ENCODE data around the gene CACNA2D3.

CACNA2D3 gene

DNA sequence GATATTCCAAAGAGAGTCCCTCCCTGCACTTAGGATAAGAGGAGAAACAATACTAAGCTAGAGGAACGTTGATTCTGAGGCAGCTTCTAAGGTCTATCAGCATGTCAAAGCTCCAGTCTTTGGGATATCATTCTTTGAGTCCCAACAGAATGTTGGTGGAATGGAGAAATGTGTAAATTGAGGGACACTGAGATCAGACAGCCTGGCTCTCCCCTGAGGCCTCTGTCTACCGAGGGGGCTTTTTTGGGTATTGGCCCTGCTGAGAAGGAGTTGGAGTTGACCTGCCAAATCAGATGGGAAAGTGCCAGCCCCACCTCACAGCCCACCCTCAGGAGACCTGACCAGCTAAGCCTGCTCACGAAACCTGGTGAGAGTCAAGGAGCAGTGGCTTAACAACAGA lies 833.1 kb downstream of the CACNA2D3 start:
- TF ChIP-seq GATA3 (IDR thresholded peaks at IDR 0.05; ENCODE audit: low read depth, low read length) (no peak), GATA2 (IDR thresholded peaks at IDR 0.05; ENCODE audit: low read depth, low read length) (no peak)

DNA sequence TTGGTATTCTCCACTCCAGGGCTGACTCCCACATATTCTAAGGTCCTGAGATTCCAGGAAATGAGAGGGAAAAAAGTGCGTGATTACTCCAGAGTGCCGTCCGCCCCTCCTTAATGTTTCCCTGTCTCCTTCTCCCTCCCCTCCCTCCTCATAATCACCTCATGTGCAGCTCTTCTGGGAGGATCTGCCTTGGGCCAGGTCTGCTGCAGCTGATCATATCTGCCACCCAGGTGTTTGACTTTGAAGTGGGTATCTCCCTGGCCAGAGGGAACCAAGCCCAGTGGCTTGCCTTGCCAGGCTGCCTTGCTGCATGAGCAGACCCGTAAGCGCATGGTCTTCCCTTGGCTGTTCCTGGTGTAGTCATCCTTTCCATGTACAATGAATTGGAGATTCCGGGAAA lies 833.6 kb downstream of the CACNA2D3 start:
- no peak for TF ChIP-seq GATA2 (IDR thresholded peaks at IDR 0.05; ENCODE audit: low read depth, low read length)
- no peak for TF ChIP-seq GATA3 (IDR thresholded peaks at IDR 0.05; ENCODE audit: low read depth, low read length)

DNA sequence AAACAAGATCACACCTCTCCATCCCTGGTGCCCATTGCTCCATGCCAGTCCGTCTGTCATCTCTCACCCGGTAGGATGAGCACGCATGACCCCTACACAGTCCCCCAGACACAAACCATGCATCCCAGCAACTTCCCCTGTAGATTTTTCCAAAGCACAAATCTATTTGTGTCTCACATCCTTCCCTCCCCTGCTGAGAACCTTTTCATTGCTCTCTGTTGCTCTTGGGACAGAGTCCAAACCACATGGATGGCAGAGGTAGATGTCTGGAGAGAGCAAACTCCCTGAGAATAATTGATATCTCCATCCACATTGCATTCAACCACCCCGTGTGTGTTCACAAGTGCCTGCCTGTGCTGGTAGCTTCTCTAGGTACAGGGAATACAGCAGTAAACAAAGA lies 835.4 kb downstream of the CACNA2D3 start:
- TF ChIP-seq GATA2 (IDR thresholded peaks at IDR 0.05; ENCODE audit: low read depth, low read length) (no peak), GATA3 (IDR thresholded peaks at IDR 0.05; ENCODE audit: low read depth, low read length) (no peak)

DNA sequence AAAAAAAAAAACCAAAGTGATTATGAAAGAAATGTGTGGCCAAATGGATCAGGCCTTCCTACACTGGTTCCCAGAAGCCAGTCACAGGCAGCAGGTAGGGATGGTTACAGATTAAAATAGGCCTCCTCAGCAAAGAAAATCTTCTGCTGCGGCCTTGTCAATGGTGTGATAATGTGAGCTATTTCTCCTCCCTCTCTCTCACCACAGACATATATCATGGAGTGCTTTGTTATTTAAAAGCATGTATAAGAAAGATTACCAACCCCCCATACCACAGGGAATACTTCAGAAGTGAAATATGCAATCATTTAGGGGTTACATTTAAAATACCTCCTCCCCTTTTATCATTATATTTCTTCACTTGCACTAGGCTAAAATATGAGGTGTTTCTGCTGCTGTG lies 837.7 kb downstream of the CACNA2D3 start:
- TF ChIP-seq GATA3 (IDR thresholded peaks at IDR 0.05; ENCODE audit: low read depth, low read length), result no peak
- TF ChIP-seq GATA2 (IDR thresholded peaks at IDR 0.05; ENCODE audit: low read depth, low read length), result no peak

DNA sequence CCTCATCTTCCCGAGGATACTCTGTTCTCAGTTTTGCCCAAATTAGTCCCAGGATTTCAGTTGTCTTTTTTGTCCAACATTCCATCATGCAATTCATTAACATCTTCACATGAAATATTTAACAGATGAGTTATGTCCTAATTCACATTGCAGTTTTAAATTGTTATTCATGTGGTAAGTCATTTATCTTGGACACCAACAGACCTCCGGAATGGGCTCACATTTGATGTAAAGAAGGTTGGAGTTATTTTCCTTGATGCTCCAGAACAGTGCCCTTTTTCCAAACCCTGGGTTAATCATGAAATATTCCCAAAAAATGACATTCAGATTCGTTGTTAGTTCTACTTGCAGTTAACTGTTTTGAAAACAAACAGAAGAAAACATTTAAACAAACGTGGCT lies 838.3 kb downstream of the CACNA2D3 start:
- TF ChIP-seq GATA2 (IDR thresholded peaks at IDR 0.05; ENCODE audit: low read depth, low read length), result no peak
- TF ChIP-seq GATA3 (IDR thresholded peaks at IDR 0.05; ENCODE audit: low read depth, low read length), result no peak

DNA sequence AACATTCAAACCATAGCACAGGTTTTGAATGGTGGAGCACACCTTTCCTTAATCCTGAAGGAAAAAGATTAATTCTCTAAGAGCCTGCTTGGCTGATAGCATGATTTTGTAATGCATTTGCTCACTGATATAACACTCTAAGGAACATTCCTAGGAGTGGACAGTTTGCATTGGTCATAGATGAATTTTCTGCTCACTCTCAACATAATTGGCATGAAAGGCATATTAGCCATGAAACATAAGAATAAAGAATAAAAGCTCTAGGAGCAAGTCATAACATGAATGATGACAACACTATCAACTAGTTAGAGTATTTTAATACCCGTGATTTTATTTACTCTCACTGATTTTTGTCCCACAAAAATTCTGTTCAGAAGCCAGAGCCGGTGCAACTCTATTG lies 839.8 kb downstream of the CACNA2D3 start:
- TF ChIP-seq GATA2 (IDR thresholded peaks at IDR 0.05; ENCODE audit: low read depth, low read length), result no peak
- no peak for TF ChIP-seq GATA3 (IDR thresholded peaks at IDR 0.05; ENCODE audit: low read depth, low read length)

DNA sequence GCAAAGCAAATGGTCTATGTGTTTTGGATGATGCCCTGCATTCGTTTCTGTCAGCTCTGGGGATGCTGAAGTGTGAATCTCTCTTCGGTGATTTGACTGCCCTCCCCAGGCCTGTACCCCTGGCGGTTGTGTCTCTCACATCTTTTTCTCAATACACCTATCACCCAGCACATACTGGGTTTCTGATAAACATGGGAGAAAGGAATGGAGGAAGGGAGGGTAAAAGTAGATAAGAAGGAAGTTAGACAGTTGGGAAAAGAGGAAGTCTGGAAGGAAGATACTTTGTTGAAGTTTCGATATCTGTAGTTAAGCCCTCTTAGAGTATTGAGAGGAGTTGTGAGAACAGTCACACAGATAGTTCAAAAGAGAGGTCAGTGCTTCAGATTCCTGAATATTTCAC lies 841.3 kb downstream of the CACNA2D3 start:
- no peak for TF ChIP-seq GATA3 (IDR thresholded peaks at IDR 0.05; ENCODE audit: low read depth, low read length)
- TF ChIP-seq GATA2 (IDR thresholded peaks at IDR 0.05; ENCODE audit: low read depth, low read length), result no peak

DNA sequence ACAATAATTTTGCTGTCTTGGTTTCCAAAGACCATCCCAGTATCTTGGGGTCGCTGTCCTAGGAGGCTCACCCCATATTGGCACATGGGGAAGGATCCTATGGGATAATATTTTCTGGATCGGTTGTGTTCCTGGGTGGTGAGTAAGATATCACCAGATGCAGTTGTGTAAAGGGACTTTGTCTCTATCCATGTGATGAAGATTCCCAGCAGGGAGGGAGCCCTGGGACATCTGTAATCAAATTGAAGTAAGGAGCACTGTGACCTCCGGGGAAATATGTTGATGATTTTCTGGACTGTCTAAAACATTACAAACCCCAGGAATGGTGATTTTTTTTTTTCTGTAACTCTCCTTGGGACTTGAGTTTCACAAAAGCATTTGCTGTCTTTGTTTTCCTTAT lies 841.7 kb downstream of the CACNA2D3 start:
- TF ChIP-seq GATA3 (IDR thresholded peaks at IDR 0.05; ENCODE audit: low read depth, low read length), result no peak
- TF ChIP-seq GATA2 (IDR thresholded peaks at IDR 0.05; ENCODE audit: low read depth, low read length), result no peak

DNA sequence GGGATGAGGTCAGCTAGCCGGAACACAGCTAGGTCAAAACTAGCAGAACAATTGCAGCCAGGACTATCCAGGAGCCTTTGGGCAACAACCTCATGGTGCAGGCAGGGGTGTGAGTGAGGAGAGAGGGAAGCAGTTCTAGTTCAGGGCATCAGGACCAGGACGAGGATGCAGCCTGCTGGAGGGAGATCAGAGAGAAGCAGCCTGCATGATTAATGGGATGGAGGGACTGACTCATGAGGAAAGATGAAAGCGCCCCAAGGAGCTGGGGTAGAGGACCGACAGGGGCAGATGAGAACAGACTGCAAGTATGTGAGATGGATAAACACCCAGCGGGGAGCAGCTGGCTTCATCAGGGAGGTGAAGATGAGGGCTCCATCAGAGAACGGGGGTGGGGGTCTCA lies 843.4 kb downstream of the CACNA2D3 start:
- TF ChIP-seq GATA3 (IDR thresholded peaks at IDR 0.05; ENCODE audit: low read depth, low read length) (no peak), GATA2 (IDR thresholded peaks at IDR 0.05; ENCODE audit: low read depth, low read length) (no peak)

DNA sequence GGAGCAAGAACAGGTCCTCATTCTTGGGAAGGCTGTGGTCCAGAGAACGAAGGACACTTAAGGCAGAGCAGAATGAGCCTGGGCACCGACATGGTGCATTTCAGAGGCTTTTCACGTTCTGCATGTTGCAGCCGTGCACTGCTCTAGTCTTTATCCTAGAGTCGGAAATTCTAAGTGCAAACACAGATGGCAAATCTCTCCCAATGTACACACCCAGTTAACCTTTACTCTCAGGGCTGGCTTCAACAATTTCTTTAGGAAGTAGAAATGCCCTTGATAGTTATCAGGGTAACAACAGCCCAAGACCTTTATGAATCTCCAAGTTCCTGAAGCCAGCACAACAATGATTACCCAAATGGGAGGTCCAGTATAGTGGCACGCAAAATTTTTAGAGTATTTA lies 844.6 kb downstream of the CACNA2D3 start:
- TF ChIP-seq GATA3 (IDR thresholded peaks at IDR 0.05; ENCODE audit: low read depth, low read length) (no peak), GATA2 (IDR thresholded peaks at IDR 0.05; ENCODE audit: low read depth, low read length) (no peak)

DNA sequence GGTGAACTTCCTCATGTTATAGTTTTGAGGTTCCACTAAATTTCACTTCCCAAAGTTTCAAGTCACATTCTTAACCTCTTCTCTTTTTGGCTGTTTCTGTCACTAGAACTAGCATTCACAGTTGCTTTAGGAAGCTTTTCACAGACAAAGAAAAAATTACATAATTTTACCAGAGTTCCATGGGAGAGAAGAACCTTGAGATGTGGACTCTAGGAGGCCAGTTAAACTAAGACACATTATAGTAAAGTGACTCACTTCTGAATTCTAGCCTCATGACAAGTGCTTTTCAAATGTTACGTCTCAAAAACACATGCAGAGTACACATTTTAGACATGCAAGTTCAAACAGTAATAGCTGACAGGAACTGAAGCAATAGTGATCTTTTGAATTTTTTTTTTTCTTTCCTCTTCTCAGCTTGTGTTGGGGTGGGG lies 845.4 kb downstream of the CACNA2D3 start:
- TF ChIP-seq GATA3 (IDR thresholded peaks at IDR 0.05; ENCODE audit: low read depth, low read length) (no peak), GATA2 (IDR thresholded peaks at IDR 0.05; ENCODE audit: low read depth, low read length) (no peak)

DNA sequence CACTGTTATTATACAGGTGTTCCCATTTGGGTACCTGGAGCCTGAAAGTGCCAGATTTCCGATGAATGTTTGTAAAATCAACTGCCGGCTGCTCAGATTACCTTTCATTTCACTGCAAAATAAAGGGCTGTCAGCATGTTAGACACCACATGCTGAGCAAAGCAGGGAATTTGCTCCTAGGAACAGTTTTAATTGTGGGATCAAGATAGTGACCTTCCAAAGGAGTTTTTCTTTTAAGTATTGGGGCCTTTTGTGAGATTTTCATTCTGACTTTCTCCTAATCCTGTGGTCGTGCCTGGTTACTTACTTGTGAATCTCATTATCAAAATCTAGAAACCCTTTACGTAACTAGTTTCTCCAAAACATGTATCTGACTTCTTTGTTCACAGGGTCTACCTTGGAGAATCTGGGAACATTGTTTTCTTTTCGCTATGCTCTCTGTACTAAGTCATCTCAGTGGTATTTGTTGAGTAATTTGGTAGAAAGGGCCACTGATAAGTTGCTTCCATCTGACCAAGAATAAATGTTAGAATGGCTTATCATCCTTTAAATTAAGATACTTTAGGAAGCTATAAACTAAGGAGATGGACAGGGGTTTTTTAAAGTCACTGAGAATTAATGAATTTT lies 846.3 kb downstream of the CACNA2D3 start:
- TF ChIP-seq GATA2 (IDR thresholded peaks at IDR 0.05; ENCODE audit: low read depth, low read length), result no peak
- no peak for TF ChIP-seq GATA3 (IDR thresholded peaks at IDR 0.05; ENCODE audit: low read depth, low read length)

DNA sequence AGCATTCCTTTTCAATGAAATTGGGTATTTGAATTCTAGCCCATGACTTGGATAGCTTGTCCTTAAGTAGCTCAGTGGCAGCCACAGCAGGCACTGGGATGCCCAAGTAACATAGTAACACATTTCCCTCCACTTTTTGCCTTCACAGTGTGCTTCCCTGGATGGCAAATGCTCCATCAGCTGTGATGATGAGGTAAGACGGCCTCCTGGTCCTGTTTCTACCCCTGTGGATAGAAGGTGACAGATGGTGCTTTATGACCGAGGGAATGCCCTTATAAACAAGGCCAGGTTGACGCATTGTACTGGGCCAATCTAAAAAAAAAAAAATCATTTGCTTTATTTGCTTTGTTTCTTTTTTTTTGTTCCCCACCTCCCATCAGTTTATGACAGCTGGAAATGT lies 847.3 kb downstream of the CACNA2D3 start:
- TF ChIP-seq GATA2 (IDR thresholded peaks at IDR 0.05; ENCODE audit: low read depth, low read length), result no peak
- no peak for TF ChIP-seq GATA3 (IDR thresholded peaks at IDR 0.05; ENCODE audit: low read depth, low read length)

DNA sequence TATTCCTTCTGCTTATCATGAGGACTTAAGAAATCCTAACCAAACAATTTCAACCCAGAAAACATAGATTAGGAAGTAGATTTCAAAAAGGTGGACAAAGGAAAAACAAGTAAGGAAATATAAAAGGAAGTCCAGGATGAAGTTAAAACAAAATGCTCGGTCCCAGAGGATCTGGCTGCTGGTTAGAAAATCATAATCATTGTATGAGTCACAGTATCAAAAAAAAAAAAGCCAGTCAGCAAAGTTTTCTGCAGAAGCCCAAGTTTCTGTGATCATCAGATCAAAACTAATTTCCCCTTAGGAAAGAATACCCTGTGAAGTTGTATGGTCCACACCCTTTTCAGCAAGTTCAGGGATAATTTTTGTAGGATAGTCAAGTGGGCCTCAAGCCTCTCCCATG lies 848.5 kb downstream of the CACNA2D3 start:
- TF ChIP-seq GATA3 (IDR thresholded peaks at IDR 0.05; ENCODE audit: low read depth, low read length) (no peak), GATA2 (IDR thresholded peaks at IDR 0.05; ENCODE audit: low read depth, low read length) (no peak)

DNA sequence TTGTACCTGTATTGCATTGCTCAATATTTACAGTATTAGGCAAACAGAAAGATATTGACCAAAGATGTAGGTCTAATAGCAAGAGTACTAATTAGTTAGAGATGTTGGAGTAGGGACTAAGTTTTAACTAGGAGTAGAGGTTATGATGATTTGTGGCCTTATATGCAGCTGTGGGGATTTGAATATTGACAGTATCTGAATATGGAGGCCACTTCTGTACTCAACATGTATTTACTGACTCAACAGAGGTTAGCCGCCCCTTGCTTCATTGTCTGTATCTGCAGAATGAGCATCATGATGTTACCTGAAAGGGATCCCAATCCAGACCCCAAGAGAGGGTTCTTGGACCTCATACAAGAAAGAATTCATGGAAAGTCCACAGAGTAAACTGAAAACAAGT lies 855.1 kb downstream of the CACNA2D3 start:
- no peak for TF ChIP-seq GATA2 (IDR thresholded peaks at IDR 0.05; ENCODE audit: low read depth, low read length)
- no peak for TF ChIP-seq GATA3 (IDR thresholded peaks at IDR 0.05; ENCODE audit: low read depth, low read length)

DNA sequence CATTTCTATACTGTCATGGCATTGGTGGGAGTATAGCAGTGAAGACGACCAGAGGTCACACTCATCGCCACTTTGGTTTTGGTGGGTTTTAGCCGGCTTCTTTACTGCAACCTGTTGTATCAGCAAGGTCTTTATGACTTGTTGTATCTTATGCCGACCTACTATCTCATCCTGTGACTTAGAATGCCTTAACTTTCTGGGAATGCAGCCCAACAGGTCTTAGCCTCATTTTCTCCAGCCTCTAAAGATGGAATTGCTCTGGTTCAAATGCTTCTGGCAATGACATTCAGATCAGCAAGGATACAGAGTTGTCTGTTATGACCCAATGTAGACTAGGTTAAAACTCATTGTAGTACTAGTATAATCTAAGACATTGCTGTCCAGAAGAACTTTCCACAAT lies 860.5 kb downstream of the CACNA2D3 start:
- TF ChIP-seq GATA3 (IDR thresholded peaks at IDR 0.05; ENCODE audit: low read depth, low read length) (no peak), GATA2 (IDR thresholded peaks at IDR 0.05; ENCODE audit: low read depth, low read length) (no peak)
